ENCODE results near the gene DPH3. TPM values are rescaled to one million over a fixed set of nuclear protein-coding genes. Genes with fewer than 3 reads are reported as not detected.

Gene DPH3
- total RNA-seq, 2 experiments from 2014 or later = 13.9 to 23.8 TPM

GRCh38 chr3:16249336-16249735 is 15.4 kb downstream of the DPH3 start:
- Mint-ChIP-seq H3K4me1 (peaks cover 30% of the 10 kb centered on the region), H3K27ac (no peak overlapping the region), H3K36me3 (peaks cover 4% of the 10 kb centered on the region), H3K9me3 (ENCODE audit: low read depth) (no peaks in the 10 kb centered on the region), H3K4me3 (no peak overlapping the region), H3K27me3 (no peaks in the 10 kb centered on the region)
- DNase-seq = no peak
- ATAC-seq = no peak
- CTCF ChIA-PET = interaction anchor here (1.5 kb wide), 1 partner anchor 203 kb away, joined by 3 read pairs; no protein-coding TSS in a partner anchor

GRCh38 chr3:16248556-16248955 is 16.2 kb downstream of the DPH3 start:
- CTCF ChIA-PET = interaction anchor here (0.6 to 2.3 kb wide), 7 partner anchors 15 to 302 kb away, joined by 3 to 16 read pairs (median 4); partner anchors contain the start of genes DPH3 and OXNAD1
- no peaks in the 10 kb centered on the region for H3K9me3 Mint-ChIP-seq (ENCODE audit: low read depth)
- peaks cover 2% of the 10 kb centered on the region for H3K36me3 Mint-ChIP-seq
- ATAC-seq = no peak
- no peak for DNase-seq
- no peaks in the 10 kb centered on the region for H3K27me3 Mint-ChIP-seq
- H3K4me1 Mint-ChIP-seq = peaks cover 30% of the 10 kb centered on the region
- H3K4me3 Mint-ChIP-seq = no peak overlapping the region
- H3K27ac Mint-ChIP-seq = no peak overlapping the region

DNA sequence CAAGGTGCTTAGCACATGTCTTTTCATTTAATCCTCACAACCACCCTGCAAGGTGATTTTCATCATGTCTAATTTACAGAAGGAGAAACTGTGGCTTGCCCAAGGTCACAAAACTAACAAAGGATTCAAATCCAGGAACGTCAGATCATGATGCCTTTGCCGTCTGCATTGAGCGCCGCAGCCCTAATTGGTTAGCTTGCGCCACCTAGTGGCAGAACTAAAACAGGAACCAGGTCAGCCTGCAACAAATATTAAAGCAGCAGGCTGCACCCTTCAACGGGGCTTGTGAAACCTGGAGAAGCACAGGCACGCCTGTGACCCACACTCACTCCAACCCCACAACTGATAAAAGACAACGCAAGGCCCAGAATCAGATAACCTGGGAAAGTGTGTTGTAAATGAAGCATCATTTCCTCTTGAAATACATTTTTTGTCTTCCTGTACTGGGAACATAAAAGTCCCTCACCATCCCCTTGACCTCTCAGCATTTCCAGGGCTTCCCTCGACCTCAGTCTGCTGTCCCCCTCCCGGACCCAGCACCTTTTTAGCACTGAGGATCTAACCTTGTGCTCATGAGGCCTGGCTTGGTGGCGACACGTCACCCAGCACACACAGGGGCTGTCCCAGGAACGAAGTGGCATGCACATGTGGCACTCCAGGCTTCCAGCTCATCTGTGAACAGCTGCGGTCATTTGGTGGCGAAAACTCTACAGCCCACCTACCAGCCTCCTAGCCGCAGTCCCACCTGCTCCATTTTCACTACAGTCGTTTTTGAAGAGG is 17.3 kb downstream of the DPH3 start:
- H3K4me1 Mint-ChIP-seq = peaks cover 25% of the 10 kb centered on the region
- no peaks in the 10 kb centered on the region for H3K9me3 Mint-ChIP-seq (ENCODE audit: low read depth)
- no peaks in the 10 kb centered on the region for H3K27me3 Mint-ChIP-seq
- H3K36me3 Mint-ChIP-seq = no peaks in the 10 kb centered on the region
- DNase-seq (peak; percentile 87), ATAC-seq (peak; percentile 94)
- CTCF ChIA-PET = interaction anchor here (0.5 to 2.3 kb wide), 13 partner anchors 10 to 1966 kb away, joined by 3 to 16 read pairs (median 4); partner anchors contain the start of genes DPH3 and OXNAD1
- H3K27ac Mint-ChIP-seq = no peak overlapping the region
- no peak overlapping the region for H3K4me3 Mint-ChIP-seq

DNA sequence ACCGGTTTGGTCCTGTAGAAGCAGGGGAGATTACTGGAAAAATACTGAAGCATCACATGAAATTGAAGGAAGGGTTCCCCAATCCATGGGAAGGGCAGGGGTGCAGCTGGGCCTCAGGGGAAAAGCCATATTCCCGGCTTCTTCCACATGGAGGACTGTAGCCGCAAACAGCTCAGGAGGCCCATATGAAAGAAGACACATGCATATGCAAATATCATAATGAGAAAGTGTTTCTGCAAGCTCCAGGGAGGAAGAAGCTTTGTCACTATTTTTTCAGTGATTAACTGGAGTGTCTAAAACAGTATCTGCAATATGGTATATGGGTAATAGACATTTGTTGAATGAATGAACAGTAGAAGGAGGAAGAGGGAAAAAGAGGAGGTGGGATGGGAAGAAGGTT is 19.1 kb downstream of the DPH3 start:
- DNase-seq = no peak
- H3K36me3 Mint-ChIP-seq = no peaks in the 10 kb centered on the region
- no peak overlapping the region for H3K4me3 Mint-ChIP-seq
- peaks cover 28% of the 10 kb centered on the region for H3K4me1 Mint-ChIP-seq
- H3K9me3 Mint-ChIP-seq (ENCODE audit: low read depth) = no peaks in the 10 kb centered on the region
- CTCF ChIA-PET = interaction anchor here (1.4 to 1.5 kb wide), 2 partner anchors 196 to 430 kb away, joined by 3 to 5 read pairs; no protein-coding TSS in a partner anchor
- no peak for ATAC-seq
- H3K27ac Mint-ChIP-seq = no peak overlapping the region
- H3K27me3 Mint-ChIP-seq = no peaks in the 10 kb centered on the region

DNA sequence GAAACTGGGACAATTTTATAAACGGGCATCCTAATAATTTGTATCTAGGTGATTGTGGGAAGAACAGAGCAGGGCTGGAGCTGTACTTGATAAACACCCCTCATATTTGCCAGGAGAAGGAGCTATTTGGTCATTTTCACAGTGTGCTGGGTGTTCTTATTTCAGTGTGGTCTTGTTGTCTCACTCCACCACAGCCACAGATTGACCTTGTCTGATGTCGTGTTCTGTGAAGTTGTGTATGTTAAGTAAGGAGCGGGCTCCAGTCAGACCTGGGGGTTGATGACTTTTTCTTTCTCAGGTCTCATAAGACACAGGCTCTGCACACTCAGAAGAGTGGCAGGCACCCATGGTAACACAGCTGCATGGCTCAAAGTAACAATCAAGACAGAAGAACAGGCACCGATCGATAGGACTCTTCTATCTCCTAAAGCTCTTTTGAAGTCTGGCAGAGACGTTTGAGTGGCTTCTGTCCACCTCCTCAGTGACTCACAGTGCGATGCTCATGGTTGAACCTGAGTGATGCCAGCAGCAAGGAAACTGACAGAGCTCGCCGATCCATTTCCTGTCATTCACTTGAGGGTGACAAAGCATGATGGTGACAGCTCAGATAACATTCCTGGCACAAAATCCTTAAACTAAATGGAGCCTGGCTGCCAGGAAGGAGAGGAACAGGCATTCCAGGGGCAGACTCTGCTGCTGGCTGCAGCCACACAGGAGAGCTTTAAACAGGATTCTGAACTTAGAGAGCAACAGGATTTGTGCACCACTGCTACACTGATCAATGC is 20.8 kb downstream of the DPH3 start:
- CTCF ChIA-PET = interaction anchor here (0.8 to 1.2 kb wide), 5 partner anchors 20 to 426 kb away, joined by 3 to 4 read pairs (median 3); no protein-coding TSS in a partner anchor
- peaks cover 34% of the 10 kb centered on the region for H3K4me1 Mint-ChIP-seq
- H3K4me3 Mint-ChIP-seq = no peak overlapping the region
- no peaks in the 10 kb centered on the region for H3K9me3 Mint-ChIP-seq (ENCODE audit: low read depth)
- ATAC-seq (no peak), DNase-seq (no peak)
- H3K27me3 Mint-ChIP-seq = no peaks in the 10 kb centered on the region
- H3K36me3 Mint-ChIP-seq = no peaks in the 10 kb centered on the region
- no peak overlapping the region for H3K27ac Mint-ChIP-seq

- no peaks in the 10 kb centered on the region for H3K27me3 Mint-ChIP-seq
- peaks cover 24% of the 10 kb centered on the region for H3K4me1 Mint-ChIP-seq
- ATAC-seq = no peak
Measured at GRCh38 chr3:16242177-16242576, 22.6 kb downstream of the DPH3 start.

GRCh38 chr3:16241225-16241624 is 23.5 kb downstream of the DPH3 start:
- Mint-ChIP-seq H3K36me3 (no peaks in the 10 kb centered on the region), H3K4me3 (no peak overlapping the region), H3K27ac (no peak overlapping the region), H3K4me1 (peaks cover 20% of the 10 kb centered on the region), H3K9me3 (ENCODE audit: low read depth) (no peaks in the 10 kb centered on the region), H3K27me3 (no peaks in the 10 kb centered on the region)
- no peak for ATAC-seq
- CTCF ChIA-PET = interaction anchor here (1.3 kb wide), 1 partner anchor 13 kb away, joined by 3 read pairs; no protein-coding TSS in a partner anchor
- DNase-seq = no peak

More at GRCh38 chr3:16242177-16242576, 22.6 kb downstream of the DPH3 start:
- CTCF ChIA-PET = interaction anchor here (1.3 kb wide), 1 partner anchor 12 kb away, joined by 3 read pairs; no protein-coding TSS in a partner anchor
- no peak overlapping the region for H3K27ac Mint-ChIP-seq
- H3K9me3 Mint-ChIP-seq (ENCODE audit: low read depth) = no peaks in the 10 kb centered on the region
- no peaks in the 10 kb centered on the region for H3K36me3 Mint-ChIP-seq
- H3K4me3 Mint-ChIP-seq = no peak overlapping the region
- DNase-seq = no peak

GRCh38 chr3:16240229-16241023 is 24.3 kb downstream of the DPH3 start:
- H3K4me3 Mint-ChIP-seq = no peak overlapping the region
- H3K27ac Mint-ChIP-seq = no peak overlapping the region
- CTCF ChIA-PET = no interaction called here
- ATAC-seq = no peak
- H3K4me1 Mint-ChIP-seq = peaks cover 20% of the 10 kb centered on the region
- DNase-seq = no peak
- H3K27me3 Mint-ChIP-seq = no peaks in the 10 kb centered on the region
- no peaks in the 10 kb centered on the region for H3K9me3 Mint-ChIP-seq (ENCODE audit: low read depth)
- no peaks in the 10 kb centered on the region for H3K36me3 Mint-ChIP-seq

DNA sequence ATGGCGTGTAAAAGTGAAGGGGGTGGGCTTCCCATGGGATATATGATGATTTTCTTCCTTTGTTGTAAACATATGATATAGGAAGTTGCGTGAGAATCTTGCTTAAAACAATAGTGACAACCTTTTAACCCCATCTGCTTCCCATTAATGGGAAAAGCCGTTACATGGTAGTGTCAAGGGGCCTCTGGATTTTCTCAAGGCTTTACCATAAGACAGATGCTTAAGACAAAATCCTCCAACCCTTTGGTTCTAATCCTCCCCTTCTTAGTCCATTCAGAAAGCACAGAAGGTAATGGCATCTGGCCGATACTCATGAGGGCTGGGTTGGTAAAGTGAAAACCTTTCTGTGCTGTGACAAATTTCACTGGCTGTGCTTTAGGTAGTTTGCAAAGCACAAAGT is 25.0 kb downstream of the DPH3 start:
- peaks cover 3% of the 10 kb centered on the region for H3K27me3 Mint-ChIP-seq
- H3K36me3 Mint-ChIP-seq = peaks cover 2% of the 10 kb centered on the region
- ATAC-seq (no peak), DNase-seq (no peak)
- H3K9me3 Mint-ChIP-seq (ENCODE audit: low read depth) = no peaks in the 10 kb centered on the region
- CTCF ChIA-PET = no interaction called here
- no peak overlapping the region for H3K4me3 Mint-ChIP-seq
- H3K27ac Mint-ChIP-seq = no peak overlapping the region
- peaks cover 20% of the 10 kb centered on the region for H3K4me1 Mint-ChIP-seq

- ATAC-seq (no peak), DNase-seq (no peak)
- Mint-ChIP-seq H3K9me3 (ENCODE audit: low read depth) (no peaks in the 10 kb centered on the region), H3K36me3 (peaks cover 2% of the 10 kb centered on the region), H3K4me3 (no peak overlapping the region), H3K27me3 (peaks cover 3% of the 10 kb centered on the region), H3K4me1 (peaks cover 20% of the 10 kb centered on the region), H3K27ac (no peak overlapping the region)
- CTCF ChIA-PET = no interaction called here
Measured at GRCh38 chr3:16239086-16239770, 25.5 kb downstream of the DPH3 start.

GRCh38 chr3:16236856-16237393 is 27.8 kb downstream of the DPH3 start:
- Mint-ChIP-seq H3K9me3 (ENCODE audit: low read depth) (no peaks in the 10 kb centered on the region), H3K4me3 (no peak overlapping the region), H3K4me1 (peaks cover 12% of the 10 kb centered on the region), H3K27ac (no peak overlapping the region), H3K27me3 (peaks cover 6% of the 10 kb centered on the region), H3K36me3 (peaks cover 2% of the 10 kb centered on the region)
- ATAC-seq (no peak), DNase-seq (no peak)
- CTCF ChIA-PET = interaction anchor here (1.8 kb wide), 1 partner anchor 11 kb away, joined by 4 read pairs; no protein-coding TSS in a partner anchor

- ATAC-seq = no peak
- Mint-ChIP-seq H3K36me3 (peaks cover 2% of the 10 kb centered on the region), H3K27me3 (peaks cover 6% of the 10 kb centered on the region), H3K27ac (no peak overlapping the region), H3K4me3 (no peak overlapping the region), H3K9me3 (ENCODE audit: low read depth) (no peaks in the 10 kb centered on the region), H3K4me1 (peaks cover 12% of the 10 kb centered on the region)
- CTCF ChIA-PET = interaction anchor here (1.8 kb wide), 1 partner anchor 11 kb away, joined by 4 read pairs; no protein-coding TSS in a partner anchor
- no peak for DNase-seq
Measured at GRCh38 chr3:16236030-16236639, 28.6 kb downstream of the DPH3 start.

Measured in activated CD8-positive, alpha-beta memory T cell treated with anti-CD3 and anti-CD28 coated beads, Interleukin-2, amount 10 ng/mL, durations not matched to agents 7 days and 5 days (primary cell).